Measurements from ENCODE around the gene HACD1.

The HACD1 gene

DNA sequence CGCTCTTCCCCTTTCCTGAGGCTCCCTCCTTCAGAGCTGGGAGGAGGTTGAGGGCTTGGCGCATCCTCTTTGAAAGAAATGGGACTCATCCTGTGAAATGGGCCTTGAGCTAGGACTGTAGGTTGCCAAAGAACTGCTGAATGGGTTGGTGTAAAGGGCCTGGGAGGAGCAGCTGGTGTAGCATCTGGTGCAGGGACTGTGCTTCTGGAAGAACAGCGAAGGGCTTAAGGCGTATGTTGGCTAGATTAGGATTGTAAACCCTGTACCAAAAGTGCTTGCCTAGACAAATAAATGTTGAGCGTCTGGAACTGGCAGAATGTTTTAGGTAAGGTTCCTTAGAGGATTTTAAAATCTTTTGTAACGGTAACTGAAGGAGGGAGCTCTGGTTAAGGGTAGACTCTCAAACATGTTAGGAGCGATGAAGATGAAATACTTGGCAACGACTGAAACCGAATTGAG lies 27.3 kb upstream of the HACD1 start:
- H3K9me3 ChIP-seq (ENCODE audit: insufficient read depth, low read length, severe bottlenecking): no peaks in the 10 kb centered on the region
- peak; percentile 52 for ATAC-seq (ENCODE audit: insufficient read depth, low read depth)
- peaks cover 75% of the 10 kb centered on the region for H3K79me2 ChIP-seq (ENCODE audit: insufficient read depth, low read length)
- no peaks in the 10 kb centered on the region for H3K36me3 ChIP-seq (ENCODE audit: insufficient read depth, low read length)
- H4K20me1 ChIP-seq (ENCODE audit: insufficient read depth, low read length): peaks cover 21% of the 10 kb centered on the region; the same call in 1 of the 2 replicates
- peak overlapping the region; percentile 99 for H3K27ac ChIP-seq (ENCODE audit: low read length)
- H2AFZ ChIP-seq (ENCODE audit: low read depth, low read length): peak overlapping the region; percentile 89
- peak overlapping the region; percentile 80 for H3K9ac ChIP-seq (ENCODE audit: low read depth, low read length)
- H3K27me3 ChIP-seq (ENCODE audit: insufficient read depth, low read length, poor library complexity): no peaks in the 10 kb centered on the region
- H3K4me2 ChIP-seq (ENCODE audit: insufficient read depth, low read length): peak overlapping the region; percentile 79
- H3K4me1 ChIP-seq (ENCODE audit: insufficient read depth, low read length): peaks cover 54% of the 10 kb centered on the region
- DNase-seq: peak; percentile 37
- peak overlapping the region; percentile 81 to 84 for H3K4me3 ChIP-seq (ENCODE audit: low read depth in 1 of 2, low read length in 2 of 2)
- TF ChIP-seq EZH2 (IDR thresholded peaks at IDR 0.05; ENCODE audit: borderline replicate concordance, low read depth, low read length, severe bottlenecking): no peak
- TF ChIP-seq, protein P1, sequence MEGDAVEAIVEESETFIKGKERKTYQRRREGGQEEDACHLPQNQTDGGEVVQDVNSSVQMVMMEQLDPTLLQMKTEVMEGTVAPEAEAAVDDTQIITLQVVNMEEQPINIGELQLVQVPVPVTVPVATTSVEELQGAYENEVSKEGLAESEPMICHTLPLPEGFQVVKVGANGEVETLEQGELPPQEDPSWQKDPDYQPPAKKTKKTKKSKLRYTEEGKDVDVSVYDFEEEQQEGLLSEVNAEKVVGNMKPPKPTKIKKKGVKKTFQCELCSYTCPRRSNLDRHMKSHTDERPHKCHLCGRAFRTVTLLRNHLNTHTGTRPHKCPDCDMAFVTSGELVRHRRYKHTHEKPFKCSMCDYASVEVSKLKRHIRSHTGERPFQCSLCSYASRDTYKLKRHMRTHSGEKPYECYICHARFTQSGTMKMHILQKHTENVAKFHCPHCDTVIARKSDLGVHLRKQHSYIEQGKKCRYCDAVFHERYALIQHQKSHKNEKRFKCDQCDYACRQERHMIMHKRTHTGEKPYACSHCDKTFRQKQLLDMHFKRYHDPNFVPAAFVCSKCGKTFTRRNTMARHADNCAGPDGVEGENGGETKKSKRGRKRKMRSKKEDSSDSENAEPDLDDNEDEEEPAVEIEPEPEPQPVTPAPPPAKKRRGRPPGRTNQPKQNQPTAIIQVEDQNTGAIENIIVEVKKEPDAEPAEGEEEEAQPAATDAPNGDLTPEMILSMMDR (IDR thresholded peaks at IDR 0.05; ENCODE audit: borderline replicate concordance, extremely low read depth, low read length, poor library complexity, severe bottlenecking): no peak

DNA sequence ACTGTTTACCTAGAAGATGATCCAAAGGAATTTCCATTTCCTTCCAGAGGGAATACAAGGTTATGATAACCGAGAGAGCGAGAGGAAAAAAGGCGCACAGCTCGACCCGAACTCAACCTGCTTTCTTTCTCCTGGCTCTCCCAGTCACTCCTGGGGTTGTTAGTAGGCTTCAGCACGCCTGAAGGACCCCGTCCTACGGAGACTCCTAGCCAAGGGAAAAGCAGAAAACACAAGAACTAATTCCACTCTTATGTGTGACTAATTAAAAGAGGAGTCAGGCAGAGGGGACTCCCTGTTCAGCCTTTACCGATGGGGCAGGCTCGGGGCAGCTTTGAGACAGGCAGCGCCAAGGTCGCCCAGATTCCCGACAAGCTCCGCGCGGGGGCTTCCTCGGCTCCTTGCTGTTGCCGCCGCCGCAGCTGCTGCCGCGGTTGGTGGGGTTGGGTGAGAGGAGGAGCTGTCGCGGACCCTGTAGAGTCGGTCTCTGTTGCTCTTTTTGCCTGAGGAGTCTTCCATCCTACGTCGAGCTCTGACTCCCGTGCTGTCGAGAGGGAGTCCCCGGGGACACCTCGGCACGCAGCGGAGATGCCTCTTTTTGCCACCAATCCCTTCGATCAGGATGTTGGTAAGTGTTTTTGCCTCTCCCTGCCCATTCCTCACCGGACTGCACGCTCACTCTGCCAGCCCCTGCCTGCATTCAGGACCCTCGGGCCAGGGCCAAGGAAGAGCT lies 26.7 kb upstream of the HACD1 start, which contains the start of gene STAM:
STAM (plus strand) TSS at position 397 of the 730 bp plus-strand sequence; CDS start at position 586, 189 bp downstream.
- H3K27me3 ChIP-seq (ENCODE audit: insufficient read depth, low read length, poor library complexity): no peaks in the 10 kb centered on the region
- H3K4me3 ChIP-seq (ENCODE audit: low read depth in 1 of 2, low read length in 2 of 2): peak within 1 kb of the TSS; percentile 81 to 84
- peaks cover 18% of the 10 kb centered on the region; the same call in 1 of the 2 replicates for H4K20me1 ChIP-seq (ENCODE audit: insufficient read depth, low read length)
- H3K4me2 ChIP-seq (ENCODE audit: insufficient read depth, low read length): peak within 1 kb of the TSS; percentile 79
- H3K79me2 ChIP-seq (ENCODE audit: insufficient read depth, low read length): peaks cover 69% of the 10 kb centered on the region
- DNase-seq (peak; percentile 94), ATAC-seq (ENCODE audit: insufficient read depth, low read depth) (peak; percentile 95)
- no peak for TF ChIP-seq EZH2 (IDR thresholded peaks at IDR 0.05; ENCODE audit: borderline replicate concordance, low read depth, low read length, severe bottlenecking)
- TF ChIP-seq, protein P1 (IDR thresholded peaks at IDR 0.05; ENCODE audit: borderline replicate concordance, extremely low read depth, low read length, poor library complexity, severe bottlenecking): no peak
- H3K36me3 ChIP-seq (ENCODE audit: insufficient read depth, low read length): no peaks in the 10 kb centered on the region
- H3K9ac ChIP-seq (ENCODE audit: low read depth, low read length): peak within 1 kb of the TSS; percentile 80
- peak within 1 kb of the TSS; percentile 89 for H2AFZ ChIP-seq (ENCODE audit: low read depth, low read length)
- H3K4me1 ChIP-seq (ENCODE audit: insufficient read depth, low read length): peaks cover 54% of the 10 kb centered on the region
- no peaks in the 10 kb centered on the region for H3K9me3 ChIP-seq (ENCODE audit: insufficient read depth, low read length, severe bottlenecking)
- H3K27ac ChIP-seq (ENCODE audit: low read length): peak within 1 kb of the TSS; percentile 99

DNA sequence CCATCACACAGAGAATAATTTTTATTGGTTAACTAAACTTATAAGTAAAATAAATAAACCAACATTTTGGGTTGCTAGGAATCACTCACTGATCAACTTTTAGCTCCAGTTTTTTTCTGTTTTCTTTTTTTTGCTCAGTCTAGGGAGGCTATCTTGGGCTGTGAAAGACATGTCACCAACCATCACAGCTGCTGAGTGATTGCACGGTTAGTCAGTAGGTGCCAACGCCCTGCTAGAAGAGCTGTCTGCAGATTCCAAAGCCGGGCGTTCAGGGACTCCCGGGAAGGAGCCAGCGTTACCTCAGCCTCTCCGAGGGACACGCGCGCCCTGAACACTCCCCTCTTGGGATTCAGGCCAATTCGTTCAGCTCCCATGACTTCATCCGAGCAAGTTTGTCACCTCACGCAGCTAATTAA lies 26.2 kb upstream of the HACD1 start:
- no peaks in the 10 kb centered on the region for H3K9me3 ChIP-seq (ENCODE audit: insufficient read depth, low read length, severe bottlenecking)
- peaks cover 18% of the 10 kb centered on the region; the same call in 1 of the 2 replicates for H4K20me1 ChIP-seq (ENCODE audit: insufficient read depth, low read length)
- H2AFZ ChIP-seq (ENCODE audit: low read depth, low read length): peak overlapping the region; percentile 89
- TF ChIP-seq EZH2 (IDR thresholded peaks at IDR 0.05; ENCODE audit: borderline replicate concordance, low read depth, low read length, severe bottlenecking): no peak
- TF ChIP-seq, protein P1 (IDR thresholded peaks at IDR 0.05; ENCODE audit: borderline replicate concordance, extremely low read depth, low read length, poor library complexity, severe bottlenecking): no peak
- H3K27me3 ChIP-seq (ENCODE audit: insufficient read depth, low read length, poor library complexity): no peaks in the 10 kb centered on the region
- DNase-seq (no peak), ATAC-seq (ENCODE audit: insufficient read depth, low read depth) (peak; percentile 41)
- peaks cover 63% of the 10 kb centered on the region for H3K79me2 ChIP-seq (ENCODE audit: insufficient read depth, low read length)
- peaks cover 52% of the 10 kb centered on the region for H3K4me1 ChIP-seq (ENCODE audit: insufficient read depth, low read length)
- peak overlapping the region; percentile 80 for H3K9ac ChIP-seq (ENCODE audit: low read depth, low read length)
- H3K4me2 ChIP-seq (ENCODE audit: insufficient read depth, low read length): peak overlapping the region; percentile 79
- H3K4me3 ChIP-seq (ENCODE audit: low read depth in 1 of 2, low read length in 2 of 2): peak overlapping the region; percentile 81 to 84
- no peaks in the 10 kb centered on the region for H3K36me3 ChIP-seq (ENCODE audit: insufficient read depth, low read length)
- peak overlapping the region; percentile 99 for H3K27ac ChIP-seq (ENCODE audit: low read length)
